DOHH2 (cell line): ENCODE results near the gene MXD4.

Experiments
- H3F3A ChIP-seq: fragments of 200-600 bp; sonication (generic), shearing (Covaris generic); 2 replicates; pipeline ENCODE4 v1.6.0; 2016; ENCODE audit warnings: antibody characterized with exemption, mild to moderate bottlenecking; ENCODE audit not compliant: control insufficient read depth, insufficient read depth
- H3K27ac ChIP-seq: fragments of 200-600 bp; sonication (generic); 2 replicates; pipeline ENCODE4 v1.5.1; 2014; ENCODE audit warnings: low read depth, mild to moderate bottlenecking, low read length, moderate library complexity
- H3K27me3 ChIP-seq: fragments of 200-600 bp; sonication (generic); 2 replicates; pipeline ENCODE4 v1.6.1; 2014; ENCODE audit warnings: mild to moderate bottlenecking, low read length, mixed read lengths; ENCODE audit not compliant: control insufficient read depth
- H3K36me3 ChIP-seq: fragments of 200-600 bp; sonication (generic); 2 replicates; pipeline ENCODE4 v1.6.1; 2014; ENCODE audit warnings: mild to moderate bottlenecking, low read length, moderate library complexity, mixed read lengths; ENCODE audit not compliant: control insufficient read depth
- H3K4me1 ChIP-seq: fragments of 200-600 bp; sonication (generic); 2 replicates; pipeline ENCODE4 v1.6.1; 2014; ENCODE audit warnings: mild to moderate bottlenecking, low read length, mixed read lengths; ENCODE audit not compliant: control insufficient read depth
- H3K4me2 ChIP-seq: fragments of 200-600 bp; sonication (generic); 2 replicates; pipeline ENCODE4 v1.6.0; 2014; ENCODE audit warnings: mild to moderate bottlenecking, low read length, moderate library complexity
- H3K4me3 ChIP-seq: fragments of 200-600 bp; sonication (generic); 2 replicates; pipeline ENCODE4 v1.5.1; 2014; ENCODE audit warnings: mild to moderate bottlenecking, low read length, mixed read lengths
- H3K79me2 ChIP-seq: fragments of 200-600 bp; sonication (generic); 2 replicates; pipeline ENCODE4 v1.6.1; 2014; ENCODE audit warnings: mild to moderate bottlenecking, low read length, mixed read lengths; ENCODE audit not compliant: control insufficient read depth
- H3K9me2 ChIP-seq: fragments of 200-600 bp; sonication (generic); replicated peaks from 2 replicates; pipeline ENCODE4 v1.6.1; 2014; ENCODE audit warnings: mild to moderate bottlenecking, low read length, mixed read lengths; ENCODE audit not compliant: control insufficient read depth
- H3K9me3 ChIP-seq: fragments of 200-600 bp; sonication (generic); 2 replicates; pipeline ENCODE4 v1.6.1; 2014; ENCODE audit warnings: antibody characterized with exemption, low read length, mixed read lengths; ENCODE audit not compliant: control insufficient read depth, insufficient read depth
- H4K20me1 ChIP-seq: fragments of 200-600 bp; sonication (generic); 2 replicates; pipeline ENCODE4 v1.6.0; 2014; ENCODE audit warnings: low read depth, mild to moderate bottlenecking, antibody characterized with exemption, low read length, moderate library complexity; ENCODE audit not compliant: control insufficient read depth, insufficient read depth
- EZH2phosphoT487 ChIP-seq: fragments of 200-600 bp; sonication (generic); IDR thresholded peaks from 2 replicates; pipeline ENCODE4 v1.6.1; 2017; ENCODE audit warnings: borderline replicate concordance, mild to moderate bottlenecking, antibody characterized with exemption, low read length, moderate library complexity, mixed read lengths
- TF ChIP-seq, protein P1 (sequence below): fragments of 200-600 bp; sonication (generic); IDR thresholded peaks from one replicate; pipeline ENCODE4 v1.5.1; 2014; ENCODE audit warnings: antibody characterized with exemption, mild to moderate bottlenecking, low read depth, low read length; ENCODE audit not compliant: poor library complexity, severe bottlenecking

The MXD4 gene

DNA sequence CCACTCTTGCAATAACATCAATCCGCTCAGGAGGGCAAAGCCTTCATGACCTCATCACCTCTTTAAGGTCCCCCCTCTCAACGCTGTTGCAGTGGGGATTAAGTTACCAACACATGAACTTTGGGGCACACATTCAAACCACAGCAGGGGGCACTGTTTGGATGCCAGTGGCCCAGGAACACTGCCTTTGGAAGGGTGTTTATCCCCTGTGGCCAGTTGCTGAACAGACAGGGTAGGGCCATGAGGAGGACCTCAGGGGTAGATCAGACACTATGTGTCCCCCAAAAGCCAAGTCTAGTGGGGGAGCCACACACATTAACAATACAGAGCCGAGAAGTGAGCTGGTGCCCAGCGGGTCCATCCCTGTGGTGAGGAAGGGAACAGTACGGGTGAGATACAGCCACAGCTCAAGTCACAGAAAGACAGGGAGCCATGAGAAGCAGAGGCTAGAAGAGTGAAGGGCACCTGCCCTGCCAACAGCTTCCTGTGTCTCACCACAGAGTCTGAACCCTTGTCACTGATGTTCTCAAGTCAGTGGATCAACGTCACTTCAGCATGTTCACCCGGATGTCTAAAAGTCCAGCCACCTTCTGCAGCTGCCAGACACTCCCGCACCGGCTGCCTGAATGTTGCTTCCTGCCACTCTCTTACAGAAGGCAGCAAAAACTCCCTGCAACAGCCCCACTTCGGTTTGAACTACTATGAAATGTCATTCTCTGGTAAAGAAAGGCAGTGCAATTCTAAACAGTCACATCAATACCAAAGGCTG lies 19.9 kb upstream of the MXD4 start:
- H3K9me2 ChIP-seq = no peaks in the 10 kb centered on the region
- TF ChIP-seq, protein P1, sequence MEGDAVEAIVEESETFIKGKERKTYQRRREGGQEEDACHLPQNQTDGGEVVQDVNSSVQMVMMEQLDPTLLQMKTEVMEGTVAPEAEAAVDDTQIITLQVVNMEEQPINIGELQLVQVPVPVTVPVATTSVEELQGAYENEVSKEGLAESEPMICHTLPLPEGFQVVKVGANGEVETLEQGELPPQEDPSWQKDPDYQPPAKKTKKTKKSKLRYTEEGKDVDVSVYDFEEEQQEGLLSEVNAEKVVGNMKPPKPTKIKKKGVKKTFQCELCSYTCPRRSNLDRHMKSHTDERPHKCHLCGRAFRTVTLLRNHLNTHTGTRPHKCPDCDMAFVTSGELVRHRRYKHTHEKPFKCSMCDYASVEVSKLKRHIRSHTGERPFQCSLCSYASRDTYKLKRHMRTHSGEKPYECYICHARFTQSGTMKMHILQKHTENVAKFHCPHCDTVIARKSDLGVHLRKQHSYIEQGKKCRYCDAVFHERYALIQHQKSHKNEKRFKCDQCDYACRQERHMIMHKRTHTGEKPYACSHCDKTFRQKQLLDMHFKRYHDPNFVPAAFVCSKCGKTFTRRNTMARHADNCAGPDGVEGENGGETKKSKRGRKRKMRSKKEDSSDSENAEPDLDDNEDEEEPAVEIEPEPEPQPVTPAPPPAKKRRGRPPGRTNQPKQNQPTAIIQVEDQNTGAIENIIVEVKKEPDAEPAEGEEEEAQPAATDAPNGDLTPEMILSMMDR = peak; percentile 36
- no peak for TF ChIP-seq EZH2phosphoT487
- H3K27me3 ChIP-seq = no peaks in the 10 kb centered on the region; the same call in 1 of the 2 replicates
- peak overlapping the region; percentile 49 for H3K4me2 ChIP-seq
- peaks cover 14% of the 10 kb centered on the region for H3K4me1 ChIP-seq
- H3K4me3 ChIP-seq = peak overlapping the region; percentile 24; the same call in 1 of the 2 replicates
- H3K79me2 ChIP-seq = no peaks in the 10 kb centered on the region
- H3F3A ChIP-seq = no peaks in the 10 kb centered on the region
- H3K36me3 ChIP-seq = no peaks in the 10 kb centered on the region
- H4K20me1 ChIP-seq = no peaks in the 10 kb centered on the region
- peak overlapping the region; percentile 22 for H3K27ac ChIP-seq
- no peaks in the 10 kb centered on the region for H3K9me3 ChIP-seq

DNA sequence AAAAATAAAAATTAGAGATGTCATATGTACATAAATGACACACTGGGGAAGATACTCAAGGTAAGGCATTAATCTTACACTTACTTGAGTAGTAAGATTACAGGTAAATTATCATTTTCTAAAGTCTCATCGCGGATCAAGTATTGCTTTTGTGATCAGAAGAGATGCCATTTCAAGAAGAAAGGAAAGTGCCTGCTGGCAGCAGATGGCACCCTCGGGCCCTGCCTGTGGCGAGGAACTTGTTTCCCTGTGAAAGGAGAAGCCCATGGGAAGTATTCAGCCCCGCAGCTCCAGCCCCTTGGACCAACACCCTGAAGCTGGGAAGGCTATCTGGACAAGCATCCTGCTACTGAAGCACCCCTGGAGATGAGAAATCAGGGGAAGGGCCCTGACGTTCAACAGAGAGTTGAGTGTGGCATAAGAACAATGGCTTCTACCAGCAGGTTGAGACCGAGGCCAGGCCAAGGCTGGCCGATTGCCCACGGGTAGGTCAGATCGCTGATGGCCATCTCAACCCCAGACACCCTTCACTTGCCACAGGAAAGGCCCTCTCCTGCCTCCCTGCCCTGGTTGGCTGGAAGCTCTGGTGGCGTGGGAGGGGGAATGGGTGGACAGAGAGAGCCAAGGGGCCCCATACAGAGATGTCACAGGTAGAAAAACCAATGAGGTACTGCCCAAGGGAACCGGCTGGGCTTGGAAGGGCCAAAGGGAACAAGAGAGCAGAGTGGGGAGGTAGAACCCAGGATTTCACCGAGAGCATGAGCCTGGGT lies 18.8 kb upstream of the MXD4 start:
- no peaks in the 10 kb centered on the region for H3K79me2 ChIP-seq
- H3K4me2 ChIP-seq = no peak overlapping the region
- no peaks in the 10 kb centered on the region for H4K20me1 ChIP-seq
- no peaks in the 10 kb centered on the region; the same call in 1 of the 2 replicates for H3K27me3 ChIP-seq
- H3K9me3 ChIP-seq = no peaks in the 10 kb centered on the region
- H3K27ac ChIP-seq = no peak overlapping the region
- H3F3A ChIP-seq = no peaks in the 10 kb centered on the region
- H3K9me2 ChIP-seq = no peaks in the 10 kb centered on the region
- H3K4me1 ChIP-seq = peaks cover 14% of the 10 kb centered on the region
- no peaks in the 10 kb centered on the region for H3K36me3 ChIP-seq
- TF ChIP-seq, protein P1 = no peak
- TF ChIP-seq EZH2phosphoT487 = no peak
- H3K4me3 ChIP-seq = no peak overlapping the region

DNA sequence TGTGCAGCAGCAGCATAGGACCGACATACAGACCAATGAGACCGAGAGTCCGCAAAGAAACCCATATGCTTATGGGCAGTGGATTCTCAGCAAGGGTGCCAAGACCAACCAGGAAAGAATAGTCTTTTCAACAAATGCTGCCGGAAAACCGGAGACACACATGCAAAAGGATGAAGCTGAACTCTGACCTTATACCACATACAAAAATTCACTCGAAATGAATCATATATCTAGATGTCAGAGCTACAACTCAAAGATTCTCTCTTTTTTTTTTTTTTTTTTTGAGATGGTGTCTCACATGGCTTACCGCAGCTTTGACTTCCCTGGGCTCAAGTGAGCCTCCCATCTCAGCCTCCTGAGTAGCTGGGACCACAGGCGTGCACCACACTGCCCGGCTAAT lies 16.0 kb upstream of the MXD4 start:
- H3K36me3 ChIP-seq = no peaks in the 10 kb centered on the region
- no peaks in the 10 kb centered on the region for H3K79me2 ChIP-seq
- no peaks in the 10 kb centered on the region for H3K9me3 ChIP-seq
- no peak overlapping the region for H3K27ac ChIP-seq
- no peak overlapping the region for H3K4me3 ChIP-seq
- no peak overlapping the region for H3K4me2 ChIP-seq
- H4K20me1 ChIP-seq = no peaks in the 10 kb centered on the region
- TF ChIP-seq, protein P1 = no peak
- TF ChIP-seq EZH2phosphoT487 = no peak
- H3K27me3 ChIP-seq = no peaks in the 10 kb centered on the region; the same call in 1 of the 2 replicates
- H3K4me1 ChIP-seq = peaks cover 14% of the 10 kb centered on the region
- H3F3A ChIP-seq = no peaks in the 10 kb centered on the region
- no peaks in the 10 kb centered on the region for H3K9me2 ChIP-seq
